LNCAP (cell line): Measurements from ENCODE around the gene SERPINE2.

Experiments
- CTCF ChIP-seq: fragments of 450-650 bp; IDR thresholded peaks from 2 replicates; pipeline ENCODE4 v1.5.1; 2017; ENCODE audit warnings: mild to moderate bottlenecking

Gene SERPINE2, protein sequence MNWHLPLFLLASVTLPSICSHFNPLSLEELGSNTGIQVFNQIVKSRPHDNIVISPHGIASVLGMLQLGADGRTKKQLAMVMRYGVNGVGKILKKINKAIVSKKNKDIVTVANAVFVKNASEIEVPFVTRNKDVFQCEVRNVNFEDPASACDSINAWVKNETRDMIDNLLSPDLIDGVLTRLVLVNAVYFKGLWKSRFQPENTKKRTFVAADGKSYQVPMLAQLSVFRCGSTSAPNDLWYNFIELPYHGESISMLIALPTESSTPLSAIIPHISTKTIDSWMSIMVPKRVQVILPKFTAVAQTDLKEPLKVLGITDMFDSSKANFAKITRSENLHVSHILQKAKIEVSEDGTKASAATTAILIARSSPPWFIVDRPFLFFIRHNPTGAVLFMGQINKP

GRCh38 chr2:224039080-224039769 is at the start of gene SERPINE2:
TSS of gene SERPINE2 (minus strand) at chr2:224039286. CDS start at chr2:224001900, 37,386 bp downstream.
- TF ChIP-seq CTCF = no peak

- TF ChIP-seq CTCF = no peak
These were observed 47.3 kb upstream of the SERPINE2 start for GRCh38 chr2:224086226-224086914.

DNA sequence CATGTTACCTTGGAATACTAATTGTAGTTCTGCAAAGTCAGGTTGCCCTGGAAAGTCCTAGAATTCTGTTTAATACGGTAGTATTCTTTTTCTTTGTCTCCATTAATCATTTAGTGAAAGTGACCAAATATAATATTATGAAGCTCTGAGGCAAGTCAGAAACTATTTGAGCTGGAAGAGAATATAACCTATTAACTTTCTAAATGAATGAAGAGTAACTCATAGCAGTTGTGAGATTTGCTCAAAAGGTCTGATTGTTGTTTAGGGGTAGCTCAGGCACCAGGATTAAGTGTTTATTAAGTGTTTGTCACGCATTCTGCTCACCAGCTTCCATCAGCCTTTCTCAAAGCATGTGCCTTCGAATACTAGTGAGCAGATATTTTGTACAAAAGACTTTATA is 46.7 kb upstream of the SERPINE2 start:
- TF ChIP-seq CTCF = no peak

- no peak for TF ChIP-seq CTCF
These were observed 46.2 kb upstream of the SERPINE2 start for GRCh38 chr2:224085246-224085645.

DNA sequence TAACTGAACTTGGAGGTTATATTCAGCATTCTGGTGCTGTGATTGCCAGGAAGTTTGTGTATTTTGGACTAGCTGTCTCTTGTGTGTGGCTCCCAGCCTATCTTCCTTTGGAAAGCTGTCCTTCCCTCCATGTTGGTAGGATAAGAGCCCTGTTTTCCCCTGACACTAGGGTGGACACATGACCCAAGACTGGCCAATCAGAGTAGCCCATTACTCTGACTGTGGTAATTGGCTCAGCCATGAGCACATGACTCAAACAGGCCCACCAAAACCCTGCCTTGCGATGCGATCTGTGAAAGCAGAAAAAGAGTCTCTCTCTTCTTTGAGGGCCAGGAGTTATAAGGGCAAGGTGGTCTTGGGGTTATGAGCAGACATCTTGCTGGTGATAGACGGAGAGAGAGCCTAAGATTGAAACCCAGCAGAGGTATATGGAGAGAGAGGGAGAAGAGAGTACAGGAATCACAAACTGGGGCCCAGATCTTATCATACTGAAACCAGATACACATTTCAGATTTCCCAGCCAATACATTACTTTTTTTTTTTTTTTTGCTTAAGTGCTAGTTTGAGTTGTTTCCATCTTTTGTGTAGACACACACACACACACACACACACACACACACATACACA is 45.3 kb upstream of the SERPINE2 start:
- no peak for TF ChIP-seq CTCF

- no peak for TF ChIP-seq CTCF
These were observed 44.6 kb upstream of the SERPINE2 start for GRCh38 chr2:224083638-224084037.

GRCh38 chr2:224078656-224079055 is 39.6 kb upstream of the SERPINE2 start:
- TF ChIP-seq CTCF = no peak
